ENCODE measurements around the gene TMEM97. TPM values are rescaled to one million over a fixed set of nuclear protein-coding genes. Genes with fewer than 3 reads are reported as not detected.

The TMEM97 gene
- total RNA-seq, 2 experiments from 2014 or later, result 18.8 to 20.9 TPM

GRCh38 chr17:28320215-28321061 lies 1.4 kb downstream of the TMEM97 start:
- Mint-ChIP-seq H3K4me1 (peaks cover 32% of the 10 kb centered on the region), H3K27me3 (no peaks in the 10 kb centered on the region), H3K27ac (peak overlapping the region; percentile 47), H3K4me3 (peak overlapping the region; percentile 84), H3K36me3 (peaks cover 3% of the 10 kb centered on the region), H3K9me3 (no peaks in the 10 kb centered on the region)
- no peak for ATAC-seq (ENCODE audit: low read depth)
- POLR2A ChIA-PET, result interaction anchor here (1.5 to 3.6 kb wide), 3 partner anchors 11 to 37 kb away, joined by 3 to 24 read pairs (median 19); partner anchors contain the start of genes IFT20, POLDIP2 and TNFAIP1
- no peak for DNase-seq

GRCh38 chr17:28324267-28324745 lies 5.3 kb downstream of the TMEM97 start:
- ATAC-seq (ENCODE audit: low read depth) (no peak), DNase-seq (no peak)
- H3K4me3 Mint-ChIP-seq, result no peak overlapping the region
- no peak overlapping the region for H3K27ac Mint-ChIP-seq
- H3K4me1 Mint-ChIP-seq, result peaks cover 19% of the 10 kb centered on the region
- POLR2A ChIA-PET, result no interaction called here
- peaks cover 4% of the 10 kb centered on the region for H3K36me3 Mint-ChIP-seq
- no peaks in the 10 kb centered on the region for H3K27me3 Mint-ChIP-seq
- no peaks in the 10 kb centered on the region for H3K9me3 Mint-ChIP-seq

- POLR2A ChIA-PET, result no interaction called here
- Mint-ChIP-seq H3K27ac (no peak overlapping the region), H3K27me3 (no peaks in the 10 kb centered on the region)
These were observed 5.8 kb downstream of the TMEM97 start for GRCh38 chr17:28324781-28325180.

DNA sequence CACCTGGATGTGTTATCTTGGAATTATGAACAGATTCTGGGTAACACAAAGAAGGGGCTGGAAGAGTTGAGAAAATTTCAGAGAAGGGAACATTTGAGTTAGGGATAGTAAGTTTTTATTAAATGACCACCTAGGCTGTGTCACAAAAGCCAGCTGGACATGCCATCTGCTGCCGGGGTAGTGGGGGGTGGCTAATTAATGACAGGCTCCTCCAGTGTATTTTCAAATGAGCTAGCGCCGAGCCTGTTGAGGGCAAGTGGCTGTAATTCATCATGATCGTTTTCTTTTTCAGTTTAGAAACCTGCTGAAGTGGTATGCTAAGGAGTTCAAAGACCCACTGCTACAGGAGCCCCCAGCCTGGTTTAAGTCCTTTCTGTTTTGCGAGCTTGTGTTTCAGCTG lies 6.2 kb downstream of the TMEM97 start:
- ATAC-seq (ENCODE audit: low read depth) (no peak), DNase-seq (no peak)
- no peaks in the 10 kb centered on the region for H3K27me3 Mint-ChIP-seq
- H3K27ac Mint-ChIP-seq, result no peak overlapping the region
- H3K36me3 Mint-ChIP-seq, result peaks cover 4% of the 10 kb centered on the region
- POLR2A ChIA-PET, result interaction anchor here (1.1 kb wide), 1 partner anchor 10 kb away, joined by 5 read pairs; the partner anchor contains the start of genes IFT20 and TNFAIP1
- H3K4me1 Mint-ChIP-seq, result peaks cover 14% of the 10 kb centered on the region
- no peaks in the 10 kb centered on the region for H3K9me3 Mint-ChIP-seq
- H3K4me3 Mint-ChIP-seq, result no peak overlapping the region

More at GRCh38 chr17:28324781-28325180, 5.8 kb downstream of the TMEM97 start:
- no peak overlapping the region for H3K4me3 Mint-ChIP-seq
- ATAC-seq (ENCODE audit: low read depth) (no peak), DNase-seq (no peak)
- peaks cover 19% of the 10 kb centered on the region for H3K4me1 Mint-ChIP-seq
- H3K36me3 Mint-ChIP-seq, result peaks cover 4% of the 10 kb centered on the region
- H3K9me3 Mint-ChIP-seq, result no peaks in the 10 kb centered on the region

DNA sequence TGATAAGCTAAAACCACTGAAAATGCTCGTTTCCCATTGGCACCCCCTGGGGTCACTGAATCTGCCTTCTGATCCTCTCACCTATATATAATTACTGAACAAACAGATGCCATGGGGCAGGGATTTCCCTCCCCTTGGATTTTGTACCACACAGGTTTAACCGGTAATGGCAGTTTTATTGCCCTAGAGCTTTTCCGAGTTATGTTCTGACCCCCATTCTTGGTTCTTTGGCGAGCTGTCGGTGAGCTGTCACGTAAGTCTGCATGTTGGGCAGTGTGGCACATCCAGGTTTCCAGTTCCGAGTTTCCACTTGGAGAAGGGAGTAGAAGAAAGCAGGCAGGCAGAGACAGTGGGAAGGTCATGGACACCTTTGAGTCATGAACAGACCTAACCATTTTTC lies 7.1 kb downstream of the TMEM97 start:
- no peak for DNase-seq
- POLR2A ChIA-PET, result interaction anchor here (1.1 kb wide), 1 partner anchor 10 kb away, joined by 5 read pairs; the partner anchor contains the start of genes IFT20 and TNFAIP1
- H3K27me3 Mint-ChIP-seq, result no peaks in the 10 kb centered on the region

GRCh38 chr17:28327031-28327607 lies 8.1 kb downstream of the TMEM97 start:
- H3K36me3 Mint-ChIP-seq, result peaks cover 1% of the 10 kb centered on the region
- POLR2A ChIA-PET, result no interaction called here
- no peaks in the 10 kb centered on the region for H3K27me3 Mint-ChIP-seq
- ATAC-seq (ENCODE audit: low read depth), result no peak
- no peak overlapping the region for H3K4me3 Mint-ChIP-seq
- H3K9me3 Mint-ChIP-seq, result no peaks in the 10 kb centered on the region
- no peak for DNase-seq
- H3K27ac Mint-ChIP-seq, result no peak overlapping the region
- peaks cover 2% of the 10 kb centered on the region for H3K4me1 Mint-ChIP-seq

More for the DNA sequence above, 7.1 kb downstream of the TMEM97 start:
- Mint-ChIP-seq H3K27ac (no peak overlapping the region), H3K4me1 (peaks cover 8% of the 10 kb centered on the region), H3K36me3 (peaks cover 1% of the 10 kb centered on the region), H3K4me3 (no peak overlapping the region), H3K9me3 (no peaks in the 10 kb centered on the region)
- ATAC-seq (ENCODE audit: low read depth), result no peak

DNA sequence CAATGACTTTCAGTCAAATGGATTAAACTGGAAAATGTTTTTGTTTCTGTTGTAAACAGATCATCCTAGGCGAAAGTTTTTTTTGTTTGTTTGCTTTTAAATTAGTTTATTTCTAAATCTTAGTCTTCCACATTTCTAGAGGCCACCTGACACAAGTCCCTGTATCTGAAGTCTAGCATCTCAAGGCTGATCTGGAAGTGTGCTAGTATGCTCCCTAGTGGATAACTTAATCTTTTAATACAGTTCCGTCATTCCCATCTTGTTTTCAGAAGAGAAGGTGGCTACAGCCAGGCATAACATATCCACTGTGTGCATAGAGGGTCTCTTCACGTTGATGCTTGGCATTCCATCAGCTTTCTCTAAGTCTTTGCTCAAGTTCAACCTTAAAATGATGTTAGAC lies 8.7 kb downstream of the TMEM97 start:
- H3K36me3 Mint-ChIP-seq, result peaks cover 1% of the 10 kb centered on the region
- no peak for DNase-seq
- POLR2A ChIA-PET, result no interaction called here

GRCh38 chr17:28328325-28328724 lies 9.3 kb downstream of the TMEM97 start:
- POLR2A ChIA-PET, result no interaction called here
- Mint-ChIP-seq H3K9me3 (no peaks in the 10 kb centered on the region), H3K4me1 (peaks cover 2% of the 10 kb centered on the region), H3K4me3 (no peak overlapping the region), H3K36me3 (peaks cover 1% of the 10 kb centered on the region), H3K27me3 (no peaks in the 10 kb centered on the region), H3K27ac (no peak overlapping the region)
- DNase-seq (no peak), ATAC-seq (ENCODE audit: low read depth) (no peak)

More for the DNA sequence above, 8.7 kb downstream of the TMEM97 start:
- H3K27ac Mint-ChIP-seq, result no peak overlapping the region
- no peaks in the 10 kb centered on the region for H3K27me3 Mint-ChIP-seq
- H3K9me3 Mint-ChIP-seq, result no peaks in the 10 kb centered on the region
- H3K4me1 Mint-ChIP-seq, result peaks cover 4% of the 10 kb centered on the region
- no peak overlapping the region for H3K4me3 Mint-ChIP-seq
- no peak for ATAC-seq (ENCODE audit: low read depth)

DNA sequence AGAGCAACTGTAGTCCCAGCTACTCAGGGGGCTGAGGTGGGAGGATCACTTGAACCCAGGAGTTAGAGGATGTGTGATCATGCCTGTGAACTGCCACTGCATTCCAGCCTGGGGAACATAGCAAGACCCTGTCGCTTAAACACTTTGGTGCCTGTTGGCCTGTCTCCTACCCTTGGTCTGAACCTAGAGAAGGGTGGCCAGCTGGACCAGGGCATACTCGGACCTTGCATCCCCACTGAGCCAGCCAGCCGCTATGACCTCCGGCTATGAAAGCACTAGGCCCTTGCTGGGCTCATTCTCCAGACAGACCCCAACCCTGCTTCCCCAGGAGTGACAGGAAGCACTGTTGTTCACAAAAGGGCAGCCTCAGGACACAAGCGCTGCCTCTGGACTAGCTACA lies 11.7 kb downstream of the TMEM97 start:
- no peak for DNase-seq
- POLR2A ChIA-PET, result interaction anchor here (0.9 kb wide), 1 partner anchor 10 kb away, joined by 3 read pairs; no protein-coding TSS in a partner anchor
- no peak overlapping the region for H3K4me3 Mint-ChIP-seq
- no peak overlapping the region for H3K27ac Mint-ChIP-seq
- H3K27me3 Mint-ChIP-seq, result no peaks in the 10 kb centered on the region
- peaks cover 14% of the 10 kb centered on the region for H3K4me1 Mint-ChIP-seq
- H3K9me3 Mint-ChIP-seq, result no peaks in the 10 kb centered on the region
- no peak for ATAC-seq (ENCODE audit: low read depth)
- peaks cover 1% of the 10 kb centered on the region for H3K36me3 Mint-ChIP-seq

GRCh38 chr17:28331891-28332420 lies 13.0 kb downstream of the TMEM97 start:
- DNase-seq, result no peak
- H3K4me1 Mint-ChIP-seq, result peaks cover 17% of the 10 kb centered on the region
- no peak overlapping the region for H3K27ac Mint-ChIP-seq
- no peaks in the 10 kb centered on the region for H3K27me3 Mint-ChIP-seq
- POLR2A ChIA-PET, result interaction anchor here (0.7 to 0.9 kb wide), 2 partner anchors 11 to 14 kb away, joined by 3 read pairs; no protein-coding TSS in a partner anchor
- no peaks in the 10 kb centered on the region for H3K9me3 Mint-ChIP-seq
- no peaks in the 10 kb centered on the region for H3K36me3 Mint-ChIP-seq
- H3K4me3 Mint-ChIP-seq, result no peak overlapping the region
- ATAC-seq (ENCODE audit: low read depth), result no peak

- H3K27ac Mint-ChIP-seq, result no peak overlapping the region
- H3K36me3 Mint-ChIP-seq, result no peaks in the 10 kb centered on the region
- no peaks in the 10 kb centered on the region for H3K27me3 Mint-ChIP-seq
- H3K9me3 Mint-ChIP-seq, result no peaks in the 10 kb centered on the region
- H3K4me3 Mint-ChIP-seq, result no peak overlapping the region
- POLR2A ChIA-PET, result interaction anchor here (0.6 to 0.7 kb wide), 2 partner anchors 15 to 49 kb away, joined by 3 read pairs; no protein-coding TSS in a partner anchor
- peaks cover 23% of the 10 kb centered on the region for H3K4me1 Mint-ChIP-seq
- DNase-seq (no peak), ATAC-seq (ENCODE audit: low read depth) (no peak)
These were observed 14.2 kb downstream of the TMEM97 start for GRCh38 chr17:28333083-28333746.

DNA sequence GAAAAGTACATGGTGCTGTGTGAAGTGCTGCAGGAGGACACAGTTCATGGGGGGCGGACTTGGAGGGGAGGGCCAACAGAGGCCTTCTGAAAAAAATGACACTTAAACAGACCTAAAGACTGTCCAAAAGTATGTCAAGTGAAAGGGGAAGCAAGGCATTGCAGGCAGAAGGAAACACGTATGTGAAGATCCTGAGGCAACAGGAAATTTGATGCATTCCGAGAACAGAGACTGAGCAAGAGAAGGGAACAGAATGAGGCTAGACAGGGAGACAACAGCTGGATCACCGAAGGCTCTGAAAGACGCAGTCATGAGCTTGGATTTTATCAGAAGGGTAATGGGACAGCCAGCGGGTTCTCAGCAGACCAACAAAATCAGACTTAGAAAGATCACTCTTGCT lies 15.2 kb downstream of the TMEM97 start:
- DNase-seq (no peak), ATAC-seq (ENCODE audit: low read depth) (no peak)
- no peaks in the 10 kb centered on the region for H3K36me3 Mint-ChIP-seq
- H3K4me3 Mint-ChIP-seq, result peak overlapping the region; percentile 97
- H3K27ac Mint-ChIP-seq, result peak overlapping the region; percentile 97
- POLR2A ChIA-PET, result interaction anchor here (1.1 to 2.8 kb wide), 3 partner anchors 13 to 23 kb away, joined by 3 to 75 read pairs (median 24); partner anchors contain the start of genes POLDIP2 and TMEM97
- no peaks in the 10 kb centered on the region for H3K27me3 Mint-ChIP-seq
- no peaks in the 10 kb centered on the region for H3K9me3 Mint-ChIP-seq
- peaks cover 27% of the 10 kb centered on the region for H3K4me1 Mint-ChIP-seq

Data from activated naive CD8-positive, alpha-beta T cell treated with anti-CD3 and anti-CD28 coated beads, Interleukin-2, amount 10 ng/mL, durations not matched to agents 7 days and 5 days (primary cell).